Activated CD4-positive, alpha-beta T cell treated with anti-CD3 and anti-CD28 coated beads, Interleukin-2, amount 10 ng/mL, durations not matched to agents 24 days and 14 days (primary cell): ENCODE data around the gene C5orf15. TPM values are rescaled to one million over a fixed set of nuclear protein-coding genes. Genes with fewer than 3 reads are reported as not detected.

ENCODE experiments used
- DNase-seq: peaks from one replicate; pipeline ENCODE4 v3.0.0; 2022
- H3K27ac Mint-ChIP-seq: one replicate; pipeline ENCODE4 v1.8.0; 2022; ENCODE audit warnings: mild to moderate bottlenecking, mixed read lengths
- H3K27me3 Mint-ChIP-seq: one replicate; pipeline ENCODE4 v1.8.0; 2022; ENCODE audit warnings: mixed read lengths
- H3K36me3 Mint-ChIP-seq: one replicate; pipeline ENCODE4 v1.8.0; 2022; ENCODE audit warnings: low read depth, mild to moderate bottlenecking, mixed read lengths
- H3K4me1 Mint-ChIP-seq: one replicate; pipeline ENCODE4 v1.8.0; 2021; ENCODE audit warnings: mixed read lengths
- H3K4me3 Mint-ChIP-seq: one replicate; pipeline ENCODE4 v1.8.0; 2022; ENCODE audit warnings: mild to moderate bottlenecking, moderate library complexity, mixed read lengths
- H3K9me3 Mint-ChIP-seq: one replicate; pipeline ENCODE4 v1.8.0; 2021; ENCODE audit warnings: mixed read lengths
- intact Hi-C: fragments of 100-400 bp; cut with micrococcal nuclease; formaldehyde crosslinking; loops from one replicate; pipeline ENCODE4 v1.15.1; 2023
- total RNA-seq: library from RNA; stranded (reverse); gene quantifications from 2 replicates; pipeline ENCODE4 v1.2.3, GENCODE V29; 2022

C5orf15 gene
- total RNA-seq, 1 donor from 2014 or later: 45.0 TPM

DNA sequence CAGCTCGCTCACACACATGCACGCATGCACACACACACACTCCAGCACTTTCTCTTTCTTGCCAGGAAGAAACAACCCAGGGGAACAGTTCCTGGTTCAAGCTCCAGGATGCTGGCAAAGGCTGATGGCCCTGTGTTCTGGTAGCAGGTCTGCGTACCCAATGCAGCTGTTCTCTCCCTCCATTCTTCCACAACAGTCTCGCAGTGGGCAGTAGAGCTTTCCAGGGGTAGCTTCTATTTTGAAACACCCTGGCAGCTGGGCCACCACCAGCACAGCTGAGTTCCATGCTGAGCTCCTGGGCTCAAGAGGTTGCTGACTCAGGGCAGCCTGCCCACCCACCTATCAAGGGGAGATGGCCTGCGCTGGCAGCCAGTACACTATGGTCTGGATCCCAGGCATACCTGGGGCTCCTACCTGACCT is 31.7 kb upstream of the C5orf15 start:
- Mint-ChIP-seq H3K4me3 (no peak overlapping the region), H3K9me3 (no peaks in the 10 kb centered on the region), H3K27ac (peak overlapping the region; percentile 46), H3K27me3 (no peaks in the 10 kb centered on the region), H3K4me1 (peaks cover 50% of the 10 kb centered on the region), H3K36me3 (peaks cover 43% of the 10 kb centered on the region)
- DNase-seq: no peak
- intact Hi-C loops: loop anchor here (10.0 kb wide), 1 partner anchor 525 kb away; the partner anchor contains the start of gene JADE2

DNA sequence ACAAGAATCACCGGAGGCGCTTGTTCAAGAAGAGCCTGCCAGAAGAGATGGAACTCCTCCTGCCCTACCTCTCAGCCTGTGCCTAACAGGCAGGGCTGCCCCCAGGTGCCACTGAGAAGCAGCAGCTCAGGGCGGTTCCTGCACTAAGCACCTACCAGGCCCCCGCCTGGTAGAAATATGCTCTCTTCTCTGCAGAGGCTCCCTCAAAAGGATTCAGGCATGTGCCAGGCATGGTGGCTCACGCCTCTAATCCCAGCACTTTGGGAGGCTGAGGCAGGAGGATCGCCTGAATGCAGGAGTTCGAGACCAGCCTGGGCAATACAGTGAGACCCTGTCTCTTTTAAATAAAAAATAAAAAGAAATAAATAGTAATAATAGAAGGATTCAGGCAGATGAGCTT is 30.4 kb upstream of the C5orf15 start:
- no peak overlapping the region for H3K27ac Mint-ChIP-seq
- intact Hi-C loops: no loop called here
- H3K4me1 Mint-ChIP-seq: peaks cover 55% of the 10 kb centered on the region
- no peaks in the 10 kb centered on the region for H3K9me3 Mint-ChIP-seq
- no peak overlapping the region for H3K4me3 Mint-ChIP-seq
- no peak for DNase-seq
- no peaks in the 10 kb centered on the region for H3K27me3 Mint-ChIP-seq
- peaks cover 44% of the 10 kb centered on the region for H3K36me3 Mint-ChIP-seq

GRCh38 chr5:133998042-133998441 is 29.6 kb upstream of the C5orf15 start:
- intact Hi-C loops: no loop called here
- Mint-ChIP-seq H3K9me3 (no peaks in the 10 kb centered on the region), H3K36me3 (peaks cover 37% of the 10 kb centered on the region), H3K4me3 (no peak overlapping the region), H3K27me3 (no peaks in the 10 kb centered on the region), H3K27ac (no peak overlapping the region), H3K4me1 (peaks cover 56% of the 10 kb centered on the region)
- no peak for DNase-seq

GRCh38 chr5:133996683-133997252 is 28.3 kb upstream of the C5orf15 start:
- H3K9me3 Mint-ChIP-seq: no peaks in the 10 kb centered on the region
- no peaks in the 10 kb centered on the region for H3K27me3 Mint-ChIP-seq
- peaks cover 32% of the 10 kb centered on the region for H3K36me3 Mint-ChIP-seq
- H3K4me1 Mint-ChIP-seq: peaks cover 47% of the 10 kb centered on the region
- H3K4me3 Mint-ChIP-seq: no peak overlapping the region
- H3K27ac Mint-ChIP-seq: no peak overlapping the region
- DNase-seq: peak; percentile 72
- intact Hi-C loops: no loop called here

- H3K4me1 Mint-ChIP-seq: peaks cover 41% of the 10 kb centered on the region
- no peak overlapping the region for H3K4me3 Mint-ChIP-seq
- DNase-seq: no peak
- H3K9me3 Mint-ChIP-seq: no peaks in the 10 kb centered on the region
- no peak overlapping the region for H3K27ac Mint-ChIP-seq
- intact Hi-C loops: no loop called here
- H3K27me3 Mint-ChIP-seq: no peaks in the 10 kb centered on the region
- peaks cover 32% of the 10 kb centered on the region for H3K36me3 Mint-ChIP-seq
These were observed 27.6 kb upstream of the C5orf15 start for GRCh38 chr5:133995883-133996563.

- Mint-ChIP-seq H3K36me3 (peaks cover 36% of the 10 kb centered on the region), H3K4me3 (no peak overlapping the region), H3K4me1 (peaks cover 39% of the 10 kb centered on the region), H3K27me3 (no peaks in the 10 kb centered on the region), H3K27ac (peak overlapping the region; percentile 11), H3K9me3 (no peaks in the 10 kb centered on the region)
- DNase-seq: no peak
- intact Hi-C loops: no loop called here
These were observed 26.9 kb upstream of the C5orf15 start for GRCh38 chr5:133995341-133995740.

DNA sequence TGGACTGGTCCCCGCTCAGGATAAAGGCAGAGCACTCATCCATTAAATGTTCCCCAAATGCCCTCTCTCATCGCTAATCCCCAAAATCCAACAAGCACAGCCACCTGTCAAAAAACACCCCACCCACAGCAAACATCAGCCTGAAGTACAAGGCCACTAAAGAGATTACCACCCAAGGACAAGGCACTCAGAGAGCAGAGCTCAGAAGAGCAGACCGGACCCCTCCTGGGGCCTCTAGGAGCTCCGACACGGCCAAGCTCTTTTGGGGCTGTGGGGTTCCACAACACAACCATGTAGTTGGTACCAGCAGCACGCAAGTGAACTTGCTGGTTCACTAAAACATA is 26.5 kb upstream of the C5orf15 start:
- no peaks in the 10 kb centered on the region for H3K27me3 Mint-ChIP-seq
- H3K9me3 Mint-ChIP-seq: no peaks in the 10 kb centered on the region
- H3K4me3 Mint-ChIP-seq: no peak overlapping the region
- H3K27ac Mint-ChIP-seq: no peak overlapping the region
- no peak for DNase-seq
- intact Hi-C loops: no loop called here
- peaks cover 35% of the 10 kb centered on the region for H3K4me1 Mint-ChIP-seq
- peaks cover 37% of the 10 kb centered on the region for H3K36me3 Mint-ChIP-seq

DNA sequence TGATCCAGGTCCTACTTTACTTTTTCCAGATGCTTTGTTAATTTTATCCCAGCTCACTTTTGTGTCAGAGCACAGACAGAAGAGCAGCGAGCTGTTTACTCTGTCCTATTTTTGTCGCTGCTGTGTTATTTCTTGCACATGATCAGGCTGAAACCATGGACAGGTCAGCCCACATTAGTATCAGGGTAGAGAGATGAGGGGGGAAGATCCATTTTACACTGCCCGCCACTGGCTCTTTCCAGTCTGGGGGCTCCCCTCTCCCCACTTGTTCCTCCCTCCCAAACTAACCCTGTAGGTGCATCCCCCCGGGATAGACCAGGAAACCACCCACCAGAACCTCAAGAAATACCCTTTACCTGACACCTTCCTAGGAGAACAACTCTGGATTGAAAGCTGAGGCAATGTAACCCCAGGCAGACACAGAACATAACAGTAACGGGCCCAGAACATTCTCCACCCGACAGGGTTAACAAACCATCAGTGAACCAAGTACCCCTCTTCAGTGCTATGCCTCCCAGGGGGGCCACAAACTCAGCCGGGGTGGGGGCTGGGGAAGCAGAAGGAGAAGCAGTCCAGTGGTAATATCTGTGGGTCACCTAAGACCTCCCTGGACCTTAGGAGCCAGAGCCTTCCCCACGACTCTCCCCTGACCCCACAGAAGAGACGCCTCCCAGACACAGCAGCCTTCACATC is 26.0 kb upstream of the C5orf15 start:
- intact Hi-C loops: no loop called here
- no peaks in the 10 kb centered on the region for H3K9me3 Mint-ChIP-seq
- H3K27me3 Mint-ChIP-seq: no peaks in the 10 kb centered on the region
- peaks cover 30% of the 10 kb centered on the region for H3K4me1 Mint-ChIP-seq
- peaks cover 35% of the 10 kb centered on the region for H3K36me3 Mint-ChIP-seq
- no peak overlapping the region for H3K4me3 Mint-ChIP-seq
- no peak for DNase-seq
- H3K27ac Mint-ChIP-seq: no peak overlapping the region

DNA sequence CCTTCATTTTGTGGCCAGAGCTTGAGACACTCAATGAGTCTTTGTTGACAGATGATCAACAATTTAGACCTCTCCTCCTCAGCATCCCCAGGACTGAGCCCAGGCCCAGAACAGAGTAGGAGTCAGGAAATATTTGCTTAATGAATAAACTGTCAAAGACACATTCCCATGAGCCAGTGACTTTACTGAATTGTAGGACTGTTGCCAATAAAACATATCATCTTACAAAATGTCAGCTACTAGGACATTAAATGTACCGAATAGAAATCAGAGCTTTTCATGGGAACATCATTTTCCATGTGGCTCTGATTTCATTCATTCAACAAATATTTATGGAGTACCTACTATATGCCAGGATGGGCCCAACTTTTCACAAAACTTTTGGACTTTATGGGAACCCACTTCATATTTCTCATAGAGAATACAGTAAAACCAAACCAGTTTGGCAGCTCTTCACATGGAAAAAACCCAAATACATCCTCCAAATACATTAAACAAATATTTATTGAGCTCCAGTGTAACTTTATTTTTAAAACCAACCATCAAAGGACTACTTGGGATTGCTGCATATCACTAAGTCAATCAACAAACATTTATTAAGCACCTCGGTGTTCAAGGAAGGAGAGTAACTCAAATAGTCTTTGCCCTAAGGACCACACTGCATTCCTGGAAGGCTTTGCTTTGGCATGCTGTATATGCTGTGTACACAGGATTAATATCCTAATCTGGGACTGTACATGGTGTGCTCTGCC is 24.9 kb upstream of the C5orf15 start:
- H3K9me3 Mint-ChIP-seq: no peaks in the 10 kb centered on the region
- no peak for DNase-seq
- no peaks in the 10 kb centered on the region for H3K27me3 Mint-ChIP-seq
- H3K4me3 Mint-ChIP-seq: no peak overlapping the region
- H3K36me3 Mint-ChIP-seq: peaks cover 39% of the 10 kb centered on the region
- intact Hi-C loops: no loop called here
- no peak overlapping the region for H3K27ac Mint-ChIP-seq
- H3K4me1 Mint-ChIP-seq: peaks cover 26% of the 10 kb centered on the region

- intact Hi-C loops: no loop called here
- Mint-ChIP-seq H3K27me3 (no peaks in the 10 kb centered on the region), H3K4me1 (peaks cover 22% of the 10 kb centered on the region), H3K27ac (no peak overlapping the region), H3K36me3 (peaks cover 39% of the 10 kb centered on the region), H3K9me3 (no peaks in the 10 kb centered on the region), H3K4me3 (no peak overlapping the region)
- no peak for DNase-seq
These were observed 24.2 kb upstream of the C5orf15 start for GRCh38 chr5:133992429-133993155.

DNA sequence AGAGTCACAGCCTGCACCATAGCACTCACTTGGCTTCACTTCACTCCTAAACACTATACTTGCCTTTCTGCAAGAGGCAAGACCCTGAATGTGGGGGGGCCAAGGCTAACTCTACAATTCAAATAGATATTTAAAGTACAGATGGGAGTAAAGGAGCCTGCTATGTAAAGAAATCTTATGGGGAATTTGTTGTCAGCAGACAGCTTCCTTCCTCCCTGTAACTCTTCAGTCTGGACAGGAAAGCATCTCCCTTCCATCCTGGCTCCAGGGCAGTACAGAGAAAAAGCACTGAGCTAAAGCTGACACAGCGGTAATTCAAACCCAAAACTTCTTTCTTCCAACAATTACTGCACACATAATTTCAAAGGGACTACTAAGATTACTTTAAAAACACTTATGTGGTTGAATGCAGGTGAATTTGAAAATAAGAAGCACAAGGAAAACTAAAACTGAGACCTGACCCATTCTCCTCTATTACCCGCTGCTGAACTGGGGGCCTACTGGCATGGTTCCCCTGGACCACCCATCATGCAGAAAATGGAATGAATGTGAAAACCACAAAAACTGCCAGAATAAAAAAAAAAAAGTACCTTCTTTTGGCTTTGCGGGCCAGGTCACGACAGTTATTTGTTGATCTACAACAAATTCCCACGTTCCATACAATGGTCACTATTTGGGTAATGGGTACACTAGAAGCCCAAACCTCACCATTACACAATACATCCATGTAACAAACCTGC is 22.9 kb upstream of the C5orf15 start:
- H3K36me3 Mint-ChIP-seq: peaks cover 46% of the 10 kb centered on the region
- H3K27ac Mint-ChIP-seq: no peak overlapping the region
- intact Hi-C loops: no loop called here

GRCh38 chr5:133990396-133990795 is 22.0 kb upstream of the C5orf15 start:
- H3K4me1 Mint-ChIP-seq: peaks cover 15% of the 10 kb centered on the region
- peaks cover 52% of the 10 kb centered on the region for H3K36me3 Mint-ChIP-seq
- no peak overlapping the region for H3K27ac Mint-ChIP-seq
- no peak for DNase-seq
- no peak overlapping the region for H3K4me3 Mint-ChIP-seq
- H3K27me3 Mint-ChIP-seq: no peaks in the 10 kb centered on the region
- no peaks in the 10 kb centered on the region for H3K9me3 Mint-ChIP-seq
- intact Hi-C loops: no loop called here

More for the DNA sequence above, 22.9 kb upstream of the C5orf15 start:
- H3K4me3 Mint-ChIP-seq: no peak overlapping the region
- no peaks in the 10 kb centered on the region for H3K27me3 Mint-ChIP-seq
- peaks cover 18% of the 10 kb centered on the region for H3K4me1 Mint-ChIP-seq
- no peaks in the 10 kb centered on the region for H3K9me3 Mint-ChIP-seq
- DNase-seq: no peak
